ENCODE results near the gene DDX20.
A peak's percentile ranks its signal among the peaks of the same experiment; 100 is the strongest.
"Not testable (repeated sequence)": the region's sequence is repeated elsewhere in the genome, so short reads cannot be mapped to it uniquely, and the experiment has no call there.

Gene DDX20

GRCh38 chr1:111795401-111795800 lies 39.7 kb downstream of the DDX20 start:
- DNase-seq = no peak

- DNase-seq = no peak
These were observed 42.9 kb downstream of the DDX20 start for GRCh38 chr1:111798580-111798979.

DNA sequence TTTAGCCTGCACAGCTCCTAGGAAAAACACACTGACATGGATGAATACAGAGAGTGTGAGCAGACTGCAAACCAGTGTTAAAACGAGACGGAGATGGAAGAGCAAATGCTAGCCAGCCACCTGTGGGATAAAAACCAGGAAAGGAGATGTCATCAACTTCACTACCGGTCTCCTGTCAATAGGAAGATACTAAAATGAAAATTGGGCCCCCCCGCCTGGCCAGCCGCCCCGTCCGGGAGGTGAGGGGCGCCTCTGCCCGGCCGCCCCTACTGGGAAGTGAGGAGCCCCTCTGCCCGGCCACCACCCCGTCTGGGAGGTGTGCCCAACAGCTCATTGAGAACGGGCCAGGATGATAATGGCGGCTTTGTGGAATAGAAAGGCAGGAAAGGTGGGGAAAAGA lies 44.0 kb downstream of the DDX20 start:
- not testable (repeated sequence) for DNase-seq

- DNase-seq = peak in 2 of 3 experiments; percentile 4 to 12
These were observed 45.6 kb downstream of the DDX20 start for GRCh38 chr1:111801071-111801850.

GRCh38 chr1:111802110-111802509 lies 46.4 kb downstream of the DDX20 start:
- no peak for DNase-seq

- DNase-seq = no peak
These were observed 47.3 kb downstream of the DDX20 start for GRCh38 chr1:111802984-111803383.

DNA sequence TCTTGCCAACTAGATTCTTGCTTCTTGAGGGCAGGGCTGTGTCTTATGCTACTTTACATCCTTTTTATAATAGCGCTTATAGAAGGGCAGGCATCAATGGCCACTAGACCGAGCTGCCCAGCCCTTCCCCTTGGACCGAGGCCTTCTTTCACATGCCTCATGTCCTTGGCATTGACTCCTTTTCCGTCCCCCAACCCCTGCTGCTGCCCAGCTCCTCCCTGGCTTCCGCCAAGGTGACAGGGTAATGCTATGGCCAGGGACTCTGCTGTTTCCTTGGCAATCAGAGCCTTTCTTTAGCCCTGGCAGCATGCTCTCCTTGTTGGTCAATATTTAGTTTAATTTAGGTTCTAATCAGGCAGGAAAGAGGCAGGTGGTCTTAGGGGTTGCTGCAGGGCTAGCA lies 48.2 kb downstream of the DDX20 start:
- no peak for DNase-seq

DNA sequence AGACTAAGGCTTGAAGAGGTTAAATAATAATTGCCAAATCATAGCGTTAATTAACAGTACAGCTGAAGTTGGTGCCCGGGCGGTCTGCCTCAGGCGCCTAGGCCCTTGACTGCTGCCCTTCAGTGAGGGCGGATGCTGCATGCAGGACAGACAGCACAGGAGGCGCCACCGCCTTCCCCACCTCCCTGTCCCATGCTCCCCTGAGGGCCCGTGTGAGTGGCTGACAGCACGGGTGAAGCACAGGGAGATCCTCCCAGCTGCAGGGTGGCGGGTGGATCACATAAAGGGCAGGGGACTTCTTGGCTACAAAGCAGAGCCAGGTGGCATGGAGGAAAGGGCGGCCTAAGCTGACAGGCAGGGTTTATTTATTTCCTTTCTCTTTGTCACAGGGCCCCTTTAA lies 49.1 kb downstream of the DDX20 start:
- peak in 2 of 3 experiments; percentile 67 to 85 for DNase-seq

GRCh38 chr1:111805251-111805650 lies 49.5 kb downstream of the DDX20 start:
- no peak for DNase-seq

DNA sequence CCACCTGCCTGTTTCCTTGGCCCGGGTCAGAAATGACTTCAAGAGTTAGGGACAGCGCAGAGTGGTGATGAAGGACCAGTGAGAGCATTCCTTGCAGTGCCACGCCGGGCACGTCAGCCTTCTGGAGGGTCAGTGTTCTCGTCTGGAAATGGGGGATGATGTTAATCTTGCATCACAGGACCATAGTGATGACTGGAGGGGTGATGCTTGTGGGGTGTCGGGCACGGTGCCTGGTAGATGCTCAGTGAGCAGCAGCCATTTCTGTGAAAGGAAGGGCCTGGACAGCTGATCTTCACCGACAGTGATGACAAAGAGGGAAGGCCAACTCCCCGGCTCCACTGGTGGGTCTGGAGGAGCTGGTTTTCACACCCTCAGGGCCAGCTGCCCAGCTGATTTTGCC lies 56.2 kb downstream of the DDX20 start:
- no peak for DNase-seq

GRCh38 chr1:111812306-111812705 lies 56.6 kb downstream of the DDX20 start:
- DNase-seq = no peak

GRCh38 chr1:111813440-111814304 lies 58.0 kb downstream of the DDX20 start:
- DNase-seq = peak in 1 of 3 experiments; percentile 14

GRCh38 chr1:111814305-111814628 lies 58.6 kb downstream of the DDX20 start:
- no peak for DNase-seq

- no peak for DNase-seq
These were observed 58.9 kb downstream of the DDX20 start for GRCh38 chr1:111814642-111815041.

Data from NCI-H1417 (cell line).